NCI-H345 (cell line): Measurements from ENCODE around the gene VOPP1.

Source experiments
- DNase-seq: peaks from one replicate; lab custom pipeline; 2025; lab: John Stamatoyannopoulos, UW

Gene VOPP1

DNA sequence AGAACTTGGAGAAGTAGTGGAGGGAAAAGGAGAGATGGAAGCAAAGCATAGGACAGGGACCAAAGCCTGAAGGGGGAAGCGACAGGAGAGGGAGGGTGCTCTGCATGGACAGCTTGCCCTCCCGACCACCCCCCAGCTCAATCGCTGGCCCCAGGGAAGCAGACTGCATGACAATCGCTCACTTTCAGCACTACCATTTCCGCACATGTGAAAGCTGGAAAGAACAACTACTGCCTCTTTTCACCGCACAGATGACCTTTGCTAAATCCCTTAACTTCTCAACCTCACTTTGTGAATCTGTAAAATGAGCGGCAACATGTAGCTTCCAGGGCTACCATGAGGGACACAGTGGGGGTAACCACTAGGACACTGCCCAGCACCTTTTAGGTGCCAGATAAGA lies 17.1 kb downstream of the VOPP1 start:
- DNase-seq, result no peak

DNA sequence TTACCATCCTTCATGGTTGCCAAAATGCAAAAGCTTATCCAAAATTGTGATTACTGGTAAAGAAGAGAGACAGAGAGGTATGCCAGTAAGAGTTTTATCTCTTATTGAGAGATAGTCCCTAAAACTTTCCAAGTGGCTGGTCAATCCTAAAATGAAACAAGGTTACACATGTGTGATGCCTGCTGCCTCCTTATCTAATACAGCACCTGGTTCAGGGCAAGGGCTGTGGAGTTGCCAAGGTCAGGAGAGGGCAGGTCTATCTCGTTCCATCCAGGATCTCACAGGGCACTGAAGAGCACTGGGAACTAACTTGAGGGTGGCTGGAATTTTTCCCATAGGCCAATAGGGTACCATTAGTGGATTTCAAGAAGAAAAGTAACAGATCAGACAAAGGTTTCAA lies 18.3 kb downstream of the VOPP1 start:
- DNase-seq, result no peak

- no peak for DNase-seq
Measured at GRCh38 chr7:55553024-55553345, 19.3 kb downstream of the VOPP1 start.

DNA sequence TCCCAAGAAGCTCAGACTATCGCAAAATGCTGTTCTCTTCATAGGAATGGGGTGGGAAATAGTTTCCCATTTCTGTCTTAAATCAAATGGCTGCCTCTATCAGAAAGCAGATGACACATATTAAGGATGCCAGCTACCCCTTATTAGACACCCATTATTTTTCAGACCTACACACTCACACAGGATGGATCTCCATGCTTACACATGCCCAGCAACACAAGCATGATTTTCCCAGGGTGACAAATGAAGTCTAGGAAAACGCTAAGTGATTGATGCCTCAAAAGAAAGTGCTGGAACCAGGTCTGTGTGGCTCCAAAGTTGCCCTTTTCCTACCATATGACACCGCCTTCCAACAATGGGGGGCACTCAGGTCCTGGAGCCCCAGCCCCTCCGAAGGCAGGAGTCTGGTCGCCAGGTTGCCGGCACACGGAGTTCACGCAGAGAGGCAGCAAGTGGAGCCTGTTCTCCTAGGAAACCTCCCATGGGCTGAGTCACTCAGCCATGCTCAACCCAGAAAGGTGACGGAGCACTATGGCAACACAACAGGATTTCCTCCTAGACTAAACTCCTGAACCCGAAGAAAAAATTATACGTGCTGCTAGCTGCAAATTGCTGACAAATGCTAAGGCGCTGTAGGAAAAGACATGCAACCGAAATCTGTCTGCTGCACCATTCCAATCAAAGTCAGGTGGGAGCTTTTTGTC lies 19.8 kb downstream of the VOPP1 start:
- no peak for DNase-seq

GRCh38 chr7:55550841-55551537 lies 21.3 kb downstream of the VOPP1 start:
- no peak for DNase-seq

- peak; percentile 38 for DNase-seq
Measured at GRCh38 chr7:55550010-55550663, 22.2 kb downstream of the VOPP1 start.

DNA sequence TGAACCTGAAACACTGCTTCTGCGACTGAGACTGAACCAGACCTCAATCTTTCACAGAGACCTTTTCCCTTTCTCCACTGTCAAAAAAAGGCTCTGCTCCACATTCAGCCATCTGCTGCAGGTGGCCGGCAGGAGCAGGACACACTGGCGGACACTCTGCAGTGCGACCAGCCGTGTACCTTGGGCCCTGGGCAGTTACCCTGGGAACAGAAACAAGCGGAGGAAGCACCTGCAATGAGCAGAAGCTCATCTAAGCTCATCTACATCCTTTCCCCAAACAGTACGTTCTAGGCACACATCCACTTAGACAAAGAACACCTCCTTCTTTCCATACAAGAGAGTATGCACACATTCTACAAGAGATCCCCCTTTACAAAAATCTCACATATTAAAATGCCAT lies 22.8 kb downstream of the VOPP1 start:
- no peak for DNase-seq

DNA sequence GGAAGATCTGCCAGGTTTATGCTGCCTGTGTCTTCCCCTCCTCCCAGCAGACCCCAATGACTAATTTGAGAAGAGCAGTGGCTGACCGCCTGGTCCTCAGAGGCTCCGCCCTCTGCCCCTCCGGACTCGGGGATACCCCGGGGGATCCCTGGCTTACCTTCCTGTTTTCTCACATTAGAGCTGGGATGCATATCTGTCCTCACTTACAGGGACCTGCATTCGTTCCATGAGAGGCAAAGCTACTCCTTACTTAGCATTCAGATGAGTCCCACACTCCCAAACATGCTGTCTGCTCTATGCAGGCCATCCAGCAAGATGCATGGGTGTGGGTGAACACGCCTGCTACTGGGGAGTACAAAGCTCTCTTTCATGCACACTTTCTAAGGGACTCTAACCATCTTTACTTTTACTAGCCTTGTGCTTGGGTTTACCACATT lies 24.0 kb downstream of the VOPP1 start:
- DNase-seq, result no peak

DNA sequence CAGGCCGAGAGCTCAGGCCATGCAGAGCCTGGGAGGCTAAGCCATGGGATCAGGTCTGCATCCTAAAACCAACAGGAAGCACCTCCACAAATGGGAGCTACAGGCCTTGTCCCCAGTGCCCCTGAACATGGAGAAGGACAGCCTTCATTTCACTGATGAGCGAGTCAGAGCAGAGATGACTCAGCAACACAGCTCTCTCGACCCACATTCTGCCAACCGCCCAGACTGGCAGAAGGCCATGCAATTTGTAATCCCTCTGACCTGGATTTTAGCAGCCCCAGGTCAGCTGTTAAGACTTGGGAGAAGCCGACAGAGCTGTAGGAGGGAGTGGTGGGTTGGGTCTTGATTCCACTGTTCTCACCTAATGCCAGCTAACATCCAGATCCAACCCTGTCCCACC lies 25.5 kb downstream of the VOPP1 start:
- peak; percentile 31 for DNase-seq

DNA sequence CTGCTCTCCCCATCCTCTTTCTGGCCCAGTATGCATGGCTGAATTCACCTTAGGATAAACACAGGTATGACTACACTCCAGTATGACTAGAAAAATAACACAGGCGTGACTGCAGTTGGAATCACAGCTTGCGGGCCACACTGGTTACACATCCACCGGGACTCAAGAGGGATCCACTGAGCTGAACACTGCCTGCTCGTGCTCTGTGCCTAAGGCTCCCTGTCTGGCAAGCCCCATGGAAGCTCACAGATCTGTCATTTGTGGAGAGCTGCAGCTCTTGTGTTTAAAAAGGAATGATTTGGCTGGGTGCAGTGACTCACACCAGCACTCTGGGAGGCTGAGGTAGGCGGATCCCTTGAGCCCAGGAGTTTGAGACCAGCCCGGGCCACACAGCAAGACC lies 26.8 kb downstream of the VOPP1 start:
- DNase-seq, result peak; percentile 25

DNA sequence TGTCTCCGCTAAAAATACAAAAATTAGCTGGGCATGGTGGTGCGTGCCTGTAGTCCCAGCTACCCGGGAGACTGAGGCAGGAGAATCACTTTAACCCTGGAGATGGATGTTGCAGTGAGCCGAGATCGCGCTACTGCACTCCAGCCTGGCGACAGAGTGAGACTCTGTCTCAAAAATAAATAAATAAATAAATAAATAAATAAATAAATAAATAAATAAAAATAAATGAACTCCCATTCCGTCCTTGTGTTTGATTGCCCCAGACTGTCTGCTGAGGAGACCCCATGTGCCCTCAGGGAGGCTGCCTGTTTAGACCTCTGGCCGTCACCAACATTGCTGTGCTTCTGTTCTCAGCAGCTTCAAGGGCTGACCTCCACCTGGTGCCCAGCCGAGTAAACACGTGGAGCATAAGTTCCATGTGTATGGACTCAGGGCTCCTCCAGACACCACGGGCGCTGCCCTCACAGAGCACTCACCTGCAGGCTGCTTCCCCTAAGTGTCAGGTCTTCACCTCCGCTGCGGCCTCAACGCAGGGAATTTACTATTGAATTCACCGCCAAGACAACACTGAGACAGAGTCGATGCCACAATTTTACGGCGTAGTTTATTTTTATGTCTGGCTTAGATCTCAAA lies 32.0 kb downstream of the VOPP1 start:
- no peak for DNase-seq

- peak; percentile 18 for DNase-seq
Measured at GRCh38 chr7:55539380-55539779, 32.9 kb downstream of the VOPP1 start.

DNA sequence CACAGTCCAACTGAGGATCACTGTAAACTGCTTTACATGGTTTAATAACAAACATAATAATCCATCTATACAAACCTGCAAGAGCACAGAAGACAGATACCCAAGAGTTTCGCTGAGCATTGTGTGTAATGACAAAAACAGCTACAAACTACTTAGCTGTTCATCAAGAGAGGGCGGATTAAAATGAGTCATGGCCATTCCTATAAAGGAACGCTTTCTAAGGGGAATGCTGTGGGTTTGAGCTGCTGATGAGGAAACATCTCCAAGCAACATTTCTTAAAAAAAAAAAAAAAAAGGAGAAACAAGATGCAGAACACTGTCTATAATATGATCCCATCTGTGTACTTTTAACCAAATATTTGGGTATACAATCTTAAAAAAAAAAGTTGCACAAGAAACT lies 33.8 kb downstream of the VOPP1 start:
- DNase-seq, result no peak

DNA sequence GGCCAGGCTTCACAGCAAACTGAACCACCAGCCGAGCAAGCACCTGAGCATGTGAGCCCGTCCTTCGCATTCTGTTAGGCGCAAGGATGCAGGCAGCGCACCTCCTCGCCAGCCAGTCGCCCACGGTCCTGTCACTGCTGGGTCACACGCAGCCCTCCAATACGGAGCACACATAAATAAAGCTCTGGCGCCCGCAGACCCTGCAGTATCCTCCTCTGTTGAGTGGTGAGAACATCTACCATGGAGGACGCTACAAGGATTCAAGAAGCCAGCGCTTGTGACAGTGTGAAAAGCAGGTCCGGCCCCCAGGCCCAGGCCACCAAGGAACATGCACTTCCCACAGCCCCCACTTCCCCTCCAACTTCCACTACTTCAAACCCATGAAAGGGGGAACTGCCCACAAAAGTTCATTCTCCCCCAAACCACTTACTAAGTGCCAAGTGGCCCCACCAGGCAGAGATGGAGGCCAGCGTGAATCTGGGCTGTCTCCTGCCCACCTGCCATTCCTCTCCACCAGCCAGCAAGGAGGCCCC lies 34.8 kb downstream of the VOPP1 start:
- DNase-seq, result no peak

- DNase-seq, result no peak
Measured at GRCh38 chr7:55536619-55537457, 35.5 kb downstream of the VOPP1 start.

DNA sequence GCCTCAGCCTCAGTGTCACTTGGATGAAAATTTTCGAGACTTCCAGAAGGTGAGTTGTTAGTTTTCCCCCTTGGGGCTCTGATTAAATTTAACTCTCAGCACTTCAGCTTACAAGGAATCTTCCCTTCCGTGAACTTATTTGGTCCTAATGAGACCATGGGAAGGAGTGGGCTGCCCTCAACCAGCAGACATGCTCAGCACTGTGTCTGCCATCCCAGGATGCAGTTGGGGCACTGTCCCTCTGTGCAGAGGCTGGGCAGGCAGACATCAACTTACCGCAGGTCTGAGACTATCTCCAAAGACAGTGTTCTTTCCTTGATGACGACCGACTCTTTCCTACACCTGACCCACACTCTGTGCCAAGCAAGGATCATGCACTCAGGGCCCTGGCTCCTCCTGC lies 36.7 kb downstream of the VOPP1 start:
- no peak for DNase-seq

DNA sequence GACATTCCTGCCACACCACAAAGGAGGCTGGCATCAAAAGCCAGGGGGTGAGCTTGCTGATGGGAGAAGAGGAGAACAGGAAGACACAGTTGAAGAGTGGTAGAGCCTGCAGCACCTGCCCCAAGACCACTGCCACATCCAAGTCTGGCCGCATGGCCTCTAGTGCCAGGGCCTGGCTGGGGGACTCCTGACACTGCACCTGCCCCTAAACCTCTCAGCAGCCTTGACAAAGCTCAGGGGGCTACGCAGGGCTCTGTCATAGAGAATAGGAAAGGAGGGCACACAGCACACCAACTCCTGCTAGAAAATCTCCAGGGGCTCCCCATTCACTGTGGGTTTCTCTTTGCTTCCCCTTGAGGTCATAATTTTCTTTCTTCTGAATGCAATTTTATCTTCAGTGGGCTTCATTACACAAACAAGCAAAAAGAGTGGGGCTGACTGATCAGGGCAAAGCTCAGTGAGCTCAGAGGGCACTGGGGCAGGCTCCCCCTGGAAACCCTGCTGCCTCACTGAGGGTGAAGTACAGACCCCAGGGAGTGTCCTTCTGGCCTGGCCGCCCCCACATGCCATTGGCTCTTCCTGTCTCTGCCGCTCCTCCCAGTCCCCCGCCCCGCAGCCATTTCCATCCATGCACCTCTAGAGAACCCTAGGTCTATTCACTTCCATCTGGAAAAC lies 37.2 kb downstream of the VOPP1 start:
- no peak for DNase-seq

DNA sequence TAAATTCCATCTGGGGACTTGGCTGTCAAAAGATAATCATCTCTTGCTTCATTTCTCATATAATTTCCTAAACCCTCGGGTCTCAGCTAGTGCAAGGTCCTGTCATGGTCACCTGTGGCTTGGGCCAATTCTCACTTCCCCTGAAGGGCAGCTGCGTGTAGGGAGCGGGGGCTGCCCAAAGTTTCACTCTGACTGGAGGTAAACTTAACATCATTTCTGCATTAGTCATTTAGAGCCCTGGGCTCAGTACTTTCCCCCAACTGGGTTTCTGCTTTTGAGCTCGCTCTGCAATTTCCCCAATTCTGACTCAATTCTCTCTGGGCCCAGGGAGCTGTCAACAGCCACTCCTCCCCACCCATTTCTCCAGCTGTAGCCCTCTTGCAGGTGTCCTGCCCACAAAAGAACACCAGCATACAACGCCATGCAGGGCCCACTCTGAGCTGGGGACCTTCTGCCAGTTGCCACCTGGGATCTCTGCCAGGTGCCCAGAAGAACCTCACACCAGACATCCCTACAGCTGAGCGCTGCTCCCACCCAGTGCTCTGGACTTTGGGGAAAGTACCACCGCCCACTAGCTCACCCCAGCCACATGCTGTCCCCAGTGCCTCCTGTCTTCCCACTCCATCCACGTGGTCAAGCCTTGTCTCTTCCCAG lies 37.9 kb downstream of the VOPP1 start:
- no peak for DNase-seq

DNA sequence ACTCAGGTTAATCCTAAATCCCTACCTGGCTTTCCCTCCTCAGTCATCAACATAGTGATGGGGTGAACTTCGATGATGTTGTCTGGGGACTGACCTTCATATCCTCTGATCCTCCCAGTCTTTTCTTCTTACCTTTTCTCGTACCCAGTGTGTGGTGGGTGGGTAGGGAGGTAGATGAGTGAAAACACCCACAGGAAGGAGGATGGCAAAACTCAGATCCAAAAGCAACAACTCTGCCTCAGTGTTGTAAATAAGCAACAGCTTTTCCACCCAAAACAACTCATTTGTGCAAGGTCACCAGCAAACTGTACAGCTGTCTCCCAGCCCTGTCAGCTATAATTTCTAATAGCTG lies 38.6 kb downstream of the VOPP1 start:
- no peak for DNase-seq

GRCh38 chr7:55533050-55533728 lies 39.1 kb downstream of the VOPP1 start:
- no peak for DNase-seq
